GM23248 (cell line): ENCODE data around the gene AQP9. TPM values are rescaled to one million over a fixed set of nuclear protein-coding genes. Genes with fewer than 3 reads are reported as not detected.

ENCODE experiments used
- DNase-seq: peaks from one replicate; pipeline ENCODE4 v3.0.0-alpha.2; 2015
- H2AFZ ChIP-seq: fragments of 200-600 bp; sonication (generic); 2 replicates; pipeline ENCODE4 v1.6.1; 2016; ENCODE audit warnings: antibody characterized with exemption
- H3F3A ChIP-seq: fragments of 200-600 bp; sonication (generic); 2 replicates; pipeline ENCODE4 v1.6.1; 2016; ENCODE audit warnings: mild to moderate bottlenecking, antibody characterized with exemption, mixed run types; ENCODE audit not compliant: insufficient read depth
- H3K27ac ChIP-seq: fragments of 200-600 bp; sonication (generic); 2 replicates; pipeline ENCODE4 v1.5.1; 2016; ENCODE audit warnings: mild to moderate bottlenecking
- H3K27me3 ChIP-seq: fragments of 200-600 bp; sonication (generic); replicated peaks from 2 replicates; pipeline ENCODE4 v1.6.1; 2016; ENCODE audit warnings: mild to moderate bottlenecking; ENCODE audit not compliant: insufficient read depth
- H3K36me3 ChIP-seq: fragments of 200-600 bp; sonication (generic); 2 replicates; pipeline ENCODE4 v1.6.1; 2016; ENCODE audit warnings: low read depth, mild to moderate bottlenecking
- H3K4me1 ChIP-seq: fragments of 200-600 bp; sonication (generic); 2 replicates; pipeline ENCODE4 v1.6.1; 2016; ENCODE audit warnings: mild to moderate bottlenecking; ENCODE audit not compliant: insufficient read depth
- H3K4me2 ChIP-seq: fragments of 200-600 bp; sonication (generic); one replicate; pipeline ENCODE4 v1.6.1; 2016; ENCODE audit warnings: mild to moderate bottlenecking; ENCODE audit not compliant: unreplicated experiment
- H3K4me3 ChIP-seq: fragments of 200-600 bp; sonication (generic); 2 replicates; pipeline ENCODE4 v1.5.1; 2016; ENCODE audit warnings: mild to moderate bottlenecking
- H3K79me2 ChIP-seq: fragments of 200-600 bp; sonication (generic); 2 replicates; pipeline ENCODE4 v1.6.1; 2016; ENCODE audit warnings: mild to moderate bottlenecking; ENCODE audit not compliant: insufficient read depth
- H3K9ac ChIP-seq: fragments of 200-600 bp; sonication (generic); 2 replicates; pipeline ENCODE4 v1.6.1; 2016; ENCODE audit warnings: mild to moderate bottlenecking
- H3K9me2 ChIP-seq: fragments of 200-600 bp; sonication (generic); 2 replicates; pipeline ENCODE4 v1.6.1; 2016; ENCODE audit warnings: mixed run types, mild to moderate bottlenecking, moderate library complexity; ENCODE audit not compliant: insufficient read depth
- H3K9me3 ChIP-seq: fragments of 200-600 bp; sonication (generic); one replicate; pipeline ENCODE4 v1.6.1; 2017; ENCODE audit warnings: low read depth
- H4K20me1 ChIP-seq: fragments of 200-600 bp; sonication (generic); 2 replicates; pipeline ENCODE4 v1.6.0; 2016; ENCODE audit not compliant: insufficient read depth
- EZH2 ChIP-seq: fragments of 200-600 bp; sonication (generic); IDR thresholded peaks from 2 replicates; pipeline ENCODE4 v1.6.1; 2018; ENCODE audit warnings: antibody characterized with exemption, mild to moderate bottlenecking; ENCODE audit not compliant: insufficient read depth, poor library complexity, severe bottlenecking
- EZH2phosphoT487 ChIP-seq: fragments of 200-600 bp; sonication (generic); IDR thresholded peaks from 2 replicates; pipeline ENCODE4 v1.6.1; 2018; ENCODE audit warnings: antibody characterized with exemption, moderate library complexity, mild to moderate bottlenecking, low read depth; ENCODE audit not compliant: insufficient read depth
- WGBS, 2 experiments: methylation state at CpG; one replicate each; pipeline ENCODE4 v1.1.6; 2015 to 2017; ENCODE audit warnings: low lambda C conversion rate in 2 of 2, low coverage in 1 of 2; ENCODE audit errors: missing lambda C conversion rate in 2 of 2; 5-methylcytosine and 5-hydroxymethylcytosine counted together
- in situ Hi-C: fragments of 300-500 bp; cut with MboI; formaldehyde crosslinking; loops from 2 replicates; pipeline ENCODE4 v1.15.0; 2020
- polyA plus RNA-seq: library from polyadenylated mRNA; unstranded; fragments of >200 nt; fragmentation: Nextera tagmentation; extraction: Ambion mirVana; gene quantifications from 2 replicates; pipeline ENCODE4 v1.2.1, GENCODE V29; 2016
- total RNA-seq: library from RNA; depleted of rRNA; stranded (reverse); fragments of >200 nt; shearing (Covaris generic); gene quantifications from 2 replicates; pipeline ENCODE4 v1.2.3, GENCODE V29; 2014

The AQP9 gene
- total and polyA plus RNA-seq, 2 experiments from 2014 or later = not detected

DNA sequence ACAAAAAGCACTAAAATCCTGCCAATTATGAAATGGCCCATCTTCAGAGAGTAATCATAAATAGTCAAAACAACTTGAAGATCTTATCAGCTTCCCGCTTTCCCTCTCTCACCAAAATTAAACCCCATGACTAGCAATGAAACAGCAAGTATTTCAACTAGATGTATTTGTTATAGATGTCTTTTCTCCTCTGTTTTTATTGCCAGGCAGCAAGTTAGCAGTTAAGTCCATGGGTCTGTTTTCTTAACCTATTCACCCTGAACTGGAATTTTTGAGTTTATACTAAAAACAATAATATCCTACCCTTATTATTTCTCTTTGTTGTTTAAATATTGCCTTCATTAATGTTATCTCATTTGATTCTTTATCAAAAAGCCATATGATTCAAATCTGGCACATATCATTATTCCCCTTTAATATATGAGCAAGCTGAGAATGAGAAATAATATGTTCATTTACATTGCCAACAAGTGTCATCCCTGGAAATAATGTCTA, 23.3 kb downstream of the AQP9 start:
- no peaks in the 10 kb centered on the region for H3K36me3 ChIP-seq
- H3K4me2 ChIP-seq = no peak overlapping the region
- H3K27ac ChIP-seq = no peak overlapping the region
- no peaks in the 10 kb centered on the region for H3K9me3 ChIP-seq
- in situ Hi-C loops = no loop called here
- no peak overlapping the region for H2AFZ ChIP-seq
- H3K9ac ChIP-seq = no peak overlapping the region
- no peaks in the 10 kb centered on the region for H3F3A ChIP-seq
- no peak for DNase-seq
- no peaks in the 10 kb centered on the region for H3K9me2 ChIP-seq
- no peaks in the 10 kb centered on the region for H3K4me1 ChIP-seq
- H3K79me2 ChIP-seq = no peaks in the 10 kb centered on the region
- 76 to 81% methylated on average over 1 of the region's 1 CpG for WGBS, 2 experiments
- no peaks in the 10 kb centered on the region for H4K20me1 ChIP-seq
- H3K4me3 ChIP-seq = no peak overlapping the region
- H3K27me3 ChIP-seq = no peaks in the 10 kb centered on the region; the same call in 1 of the 2 replicates
- TF ChIP-seq EZH2phosphoT487 = no peak
- TF ChIP-seq EZH2 = no peak

DNA sequence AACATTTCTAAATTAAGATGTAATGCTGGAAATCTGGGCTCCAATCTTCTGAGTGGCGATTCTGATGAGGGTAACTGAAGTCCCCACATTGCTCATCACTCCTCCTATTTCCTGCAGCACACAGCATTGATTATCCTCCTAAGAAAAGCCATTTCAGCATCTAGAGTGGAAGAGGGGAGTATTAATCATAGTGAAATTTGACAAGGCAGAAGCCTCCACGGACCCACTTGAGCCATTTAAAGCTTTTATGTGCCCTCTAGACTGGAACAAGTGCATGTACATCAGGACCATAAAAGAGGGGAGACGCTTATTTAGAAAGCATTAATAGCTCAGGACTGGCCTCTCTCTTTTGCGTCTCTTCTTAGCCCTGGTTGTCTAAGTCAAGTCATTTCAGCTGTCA, 25.8 kb downstream of the AQP9 start:
- Histone ChIP-seq H2AFZ (no peak overlapping the region), H3K9me2 (no peaks in the 10 kb centered on the region), H3K27me3 (no peaks in the 10 kb centered on the region; the same call in 1 of the 2 replicates), H3K9ac (no peak overlapping the region), H3K4me2 (no peak overlapping the region), H3K27ac (no peak overlapping the region), H3K36me3 (no peaks in the 10 kb centered on the region), H3F3A (no peaks in the 10 kb centered on the region), H3K9me3 (no peaks in the 10 kb centered on the region), H4K20me1 (no peaks in the 10 kb centered on the region), H3K4me1 (no peaks in the 10 kb centered on the region), H3K4me3 (no peak overlapping the region), H3K79me2 (no peaks in the 10 kb centered on the region)
- no peak for DNase-seq
- 58% methylated on average over 4 of the region's 4 CpGs for WGBS, 2 experiments
- in situ Hi-C loops = no loop called here
- TF ChIP-seq EZH2phosphoT487 (no peak), EZH2 (no peak)

DNA sequence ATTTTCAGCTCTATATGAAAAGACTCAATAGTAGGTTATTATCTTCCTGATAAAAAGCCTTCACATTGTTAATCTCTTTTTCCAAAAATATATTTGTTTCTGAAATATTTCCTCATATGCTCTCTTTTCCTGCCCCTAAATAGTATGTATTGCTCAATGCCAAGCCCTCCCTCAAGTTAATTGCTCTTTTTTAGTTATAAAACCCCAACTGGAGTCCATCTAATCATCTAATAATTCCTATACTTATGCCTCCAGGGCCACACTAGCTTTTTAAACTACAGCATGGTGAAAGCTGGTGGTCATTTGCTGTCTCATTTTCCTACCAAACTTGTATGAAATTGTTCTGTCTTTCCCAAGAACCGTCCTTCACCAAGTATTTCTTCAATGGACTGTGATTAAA, 26.7 kb downstream of the AQP9 start:
- Histone ChIP-seq H3K4me3 (no peak overlapping the region), H2AFZ (no peak overlapping the region), H3K79me2 (no peaks in the 10 kb centered on the region), H3K27me3 (no peaks in the 10 kb centered on the region; the same call in 1 of the 2 replicates), H4K20me1 (no peaks in the 10 kb centered on the region), H3K4me1 (no peaks in the 10 kb centered on the region), H3K36me3 (no peaks in the 10 kb centered on the region), H3K4me2 (no peak overlapping the region), H3K9me2 (no peaks in the 10 kb centered on the region), H3K27ac (no peak overlapping the region), H3K9me3 (no peaks in the 10 kb centered on the region), H3K9ac (no peak overlapping the region), H3F3A (no peaks in the 10 kb centered on the region)
- in situ Hi-C loops = no loop called here
- DNase-seq = no peak
- WGBS, 2 experiments = 56 to 63% methylated on average over 1 of the region's 1 CpG
- TF ChIP-seq EZH2 (no peak), EZH2phosphoT487 (no peak)

DNA sequence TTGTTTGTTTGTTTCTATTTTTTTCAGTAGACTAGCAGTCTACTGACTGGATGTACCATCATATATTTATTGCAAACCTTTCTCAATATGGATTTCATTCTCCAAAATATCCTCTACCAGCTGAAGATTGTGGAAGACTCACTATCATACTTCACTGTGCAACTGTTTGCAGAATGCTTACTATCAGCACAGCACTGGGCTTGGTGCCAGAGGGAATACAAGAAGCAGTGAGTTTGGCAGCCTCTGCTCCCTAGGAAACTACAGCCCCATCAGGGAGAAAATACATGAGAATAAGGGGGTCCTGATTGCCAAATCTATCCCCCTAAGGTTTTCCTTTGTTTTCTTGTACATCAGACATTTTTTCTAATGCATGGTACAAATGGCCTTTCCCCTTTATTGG, 27.5 kb downstream of the AQP9 start:
- peak; percentile 31 for DNase-seq
- Histone ChIP-seq H3K36me3 (no peaks in the 10 kb centered on the region), H3K4me2 (no peak overlapping the region), H4K20me1 (no peaks in the 10 kb centered on the region), H3K9me2 (no peaks in the 10 kb centered on the region), H3F3A (no peaks in the 10 kb centered on the region), H3K27ac (no peak overlapping the region), H3K27me3 (no peaks in the 10 kb centered on the region; the same call in 1 of the 2 replicates), H2AFZ (no peak overlapping the region), H3K9ac (no peak overlapping the region), H3K79me2 (no peaks in the 10 kb centered on the region), H3K4me3 (no peak overlapping the region), H3K9me3 (no peaks in the 10 kb centered on the region), H3K4me1 (no peaks in the 10 kb centered on the region)
- no peak for TF ChIP-seq EZH2
- TF ChIP-seq EZH2phosphoT487 = no peak
- in situ Hi-C loops = no loop called here

DNA sequence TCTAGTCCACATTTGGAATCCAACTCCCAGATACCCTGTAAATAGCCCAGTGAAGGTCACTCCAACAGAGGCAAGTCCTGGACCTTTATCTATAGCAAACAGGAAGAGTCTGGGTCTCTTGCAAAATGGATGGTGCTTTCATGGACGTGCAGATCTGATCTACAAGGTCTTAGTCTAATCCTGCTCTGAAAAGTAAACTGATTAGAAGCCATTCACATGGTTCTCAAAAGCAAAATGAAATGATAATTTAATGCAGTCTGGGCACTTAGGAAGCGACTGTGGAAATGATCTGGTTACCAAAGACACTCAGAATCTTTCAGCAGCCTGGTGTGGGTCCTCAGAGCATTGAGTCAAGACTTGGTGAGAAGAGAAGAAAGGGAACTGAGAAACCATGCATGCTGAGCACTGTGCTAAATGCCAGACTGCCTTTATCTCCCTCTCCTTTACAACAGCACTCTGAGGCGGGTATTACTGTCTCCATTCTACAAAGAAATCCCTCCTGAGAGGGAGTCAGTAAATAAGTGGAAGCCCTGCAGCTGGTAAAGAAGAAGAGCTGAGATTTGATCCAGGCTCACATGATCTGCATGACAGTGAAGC, 29.0 kb downstream of the AQP9 start:
- H3K4me1 ChIP-seq = no peaks in the 10 kb centered on the region
- no peak overlapping the region for H2AFZ ChIP-seq
- in situ Hi-C loops = no loop called here
- H3K9me3 ChIP-seq = no peaks in the 10 kb centered on the region
- H3K27ac ChIP-seq = no peak overlapping the region
- H3F3A ChIP-seq = no peaks in the 10 kb centered on the region
- no peak overlapping the region for H3K4me3 ChIP-seq
- no peaks in the 10 kb centered on the region; the same call in 1 of the 2 replicates for H3K27me3 ChIP-seq
- H3K79me2 ChIP-seq = no peaks in the 10 kb centered on the region
- no peak overlapping the region for H3K9ac ChIP-seq
- no peak for DNase-seq
- no peaks in the 10 kb centered on the region for H4K20me1 ChIP-seq
- no peak overlapping the region for H3K4me2 ChIP-seq
- 62 to 73% methylated on average over 3 of the region's 3 CpGs for WGBS, 2 experiments
- H3K36me3 ChIP-seq = no peaks in the 10 kb centered on the region
- H3K9me2 ChIP-seq = no peaks in the 10 kb centered on the region
- TF ChIP-seq EZH2phosphoT487 (no peak), EZH2 (no peak)
